Measurements from ENCODE around the gene IQCM.
"Not testable (repeated sequence)": the region's sequence is repeated elsewhere in the genome, so short reads cannot be mapped to it uniquely, and the experiment has no call there.

The IQCM gene

GRCh38 chr4:149344436-149344835 lies 471.2 kb downstream of the IQCM start:
- ChIA-PET POLR2A (ENCODE audit: low non-redundant PET) (no interaction called here), CTCF (no interaction called here)
- TF ChIP-seq CTCF (conservative IDR thresholded peaks at IDR 0.05; ENCODE audit: low read depth): no peak
- DNase-seq (ENCODE audit: low spot score): peak; percentile 2
- H3K27ac ChIP-seq: no peak overlapping the region

- POLR2A ChIA-PET (ENCODE audit: low non-redundant PET): no interaction called here
- DNase-seq (ENCODE audit: low spot score): no peak
- CTCF ChIA-PET: no interaction called here
- no peak for TF ChIP-seq CTCF (conservative IDR thresholded peaks at IDR 0.05; ENCODE audit: low read depth)
- no peak overlapping the region for H3K27ac ChIP-seq
Observed at GRCh38 chr4:149343614-149344013, 472.0 kb downstream of the IQCM start.

- POLR2A ChIA-PET (ENCODE audit: low non-redundant PET); H3K27ac ChIP-seq; DNase-seq (ENCODE audit: low spot score); CTCF ChIA-PET: not testable (repeated sequence)
Observed at GRCh38 chr4:149341117-149341516, 474.5 kb downstream of the IQCM start.

- no peak overlapping the region for H3K27ac ChIP-seq
- no peak for DNase-seq (ENCODE audit: low spot score)
- CTCF ChIA-PET: no interaction called here
- no peak for TF ChIP-seq CTCF (conservative IDR thresholded peaks at IDR 0.05; ENCODE audit: low read depth)
- POLR2A ChIA-PET (ENCODE audit: low non-redundant PET): no interaction called here
Observed at GRCh38 chr4:149328161-149328560, 487.5 kb downstream of the IQCM start.

- ChIA-PET POLR2A (ENCODE audit: low non-redundant PET) (no interaction called here), CTCF (no interaction called here)
- no peak for TF ChIP-seq CTCF (conservative IDR thresholded peaks at IDR 0.05; ENCODE audit: low read depth)
- DNase-seq (ENCODE audit: low spot score): no peak
- no peak overlapping the region for H3K27ac ChIP-seq
Observed at GRCh38 chr4:149322203-149322602, 493.4 kb downstream of the IQCM start.

GRCh38 chr4:149321438-149321837 lies 494.2 kb downstream of the IQCM start:
- POLR2A ChIA-PET (ENCODE audit: low non-redundant PET): no interaction called here
- no peak for DNase-seq (ENCODE audit: low spot score)
- CTCF ChIA-PET: no interaction called here
- no peak overlapping the region for H3K27ac ChIP-seq
- no peak for TF ChIP-seq CTCF (conservative IDR thresholded peaks at IDR 0.05; ENCODE audit: low read depth)

GRCh38 chr4:149311076-149311475 lies 504.6 kb downstream of the IQCM start:
- no peak for TF ChIP-seq CTCF (conservative IDR thresholded peaks at IDR 0.05; ENCODE audit: low read depth)
- no peak overlapping the region for H3K27ac ChIP-seq
- ChIA-PET CTCF (no interaction called here), POLR2A (ENCODE audit: low non-redundant PET) (no interaction called here)
- no peak for DNase-seq (ENCODE audit: low spot score)

All from RWPE1 (cell line).